Smooth muscle cell (in vitro differentiated cells): ENCODE data around the gene APCDD1. TPM values are rescaled to one million over a fixed set of nuclear protein-coding genes. Genes with fewer than 3 reads are reported as not detected.

ENCODE experiments used
- DNase-seq: peaks from one replicate; lab custom pipeline; 2025; ENCODE audit not compliant: unreplicated experiment; lab: John Stamatoyannopoulos, UW
- H2AFZ ChIP-seq: fragments of 200-600 bp; sonication (generic); 2 replicates; pipeline ENCODE4 v1.6.0; 2016; ENCODE audit warnings: antibody characterized with exemption, low read depth, mild to moderate bottlenecking
- H3F3A ChIP-seq: fragments of 200-600 bp; sonication (generic); 2 replicates; pipeline ENCODE4 v1.6.0; 2017; ENCODE audit warnings: antibody characterized with exemption, low read depth
- H3K27ac ChIP-seq: fragments of 200-600 bp; sonication (generic); 2 replicates; pipeline ENCODE4 v1.5.1; 2016; ENCODE audit warnings: low read depth, mild to moderate bottlenecking
- H3K27me3 ChIP-seq: fragments of 200-600 bp; sonication (generic); 2 replicates; pipeline ENCODE4 v1.6.1; 2016; ENCODE audit warnings: low read depth, mild to moderate bottlenecking
- H3K36me3 ChIP-seq: fragments of 200-600 bp; sonication (generic); 2 replicates; pipeline ENCODE4 v1.5.1; 2016; ENCODE audit warnings: low read depth
- H3K4me1 ChIP-seq: fragments of 200-600 bp; sonication (generic); 2 replicates; pipeline ENCODE4 v1.5.1; 2016; ENCODE audit warnings: low read depth
- H3K4me2 ChIP-seq: fragments of 200-600 bp; sonication (generic); 2 replicates; pipeline ENCODE4 v1.6.0; 2016; ENCODE audit warnings: mild to moderate bottlenecking
- H3K4me3 ChIP-seq: fragments of 200-600 bp; sonication (generic); 2 replicates; pipeline ENCODE4 v1.5.1; 2016; ENCODE audit warnings: mild to moderate bottlenecking
- H3K79me2 ChIP-seq: fragments of 200-600 bp; sonication (generic); 2 replicates; pipeline ENCODE4 v1.6.0; 2016; ENCODE audit warnings: low read depth, mild to moderate bottlenecking
- H3K9ac ChIP-seq: fragments of 200-600 bp; sonication (generic); 2 replicates; pipeline ENCODE4 v1.6.0; 2016; ENCODE audit warnings: low read depth
- H3K9me3 ChIP-seq: fragments of 200-600 bp; sonication (generic); replicated peaks from 2 replicates; pipeline ENCODE4 v1.5.1; 2016; ENCODE audit warnings: low read depth
- H4K20me1 ChIP-seq: fragments of 200-600 bp; sonication (generic); 2 replicates; pipeline ENCODE4 v1.6.0; 2016; ENCODE audit warnings: low read depth
- CTCF ChIP-seq: fragments of 200-600 bp; sonication (generic); IDR thresholded peaks from 2 replicates; pipeline ENCODE4 v1.5.1; 2017; ENCODE audit warnings: borderline replicate concordance, mild to moderate bottlenecking, antibody characterized with exemption; ENCODE audit not compliant: insufficient read depth, poor library complexity, severe bottlenecking
- WGBS: methylation state at CpG from one replicate; pipeline ENCODE4 v1.1.7; 2016; ENCODE audit warnings: low lambda C conversion rate; 5-methylcytosine and 5-hydroxymethylcytosine counted together
- polyA plus RNA-seq: library from polyadenylated mRNA; unstranded; fragments of >200 nt; fragmentation: Nextera tagmentation; extraction: Ambion mirVana; gene quantifications from 2 replicates; pipeline ENCODE4 v1.2.1, GENCODE V29; 2016
- total RNA-seq: library from RNA; depleted of rRNA; stranded (reverse); fragments of >200 nt; gene quantifications from 2 replicates; pipeline ENCODE4 v1.2.3, GENCODE V29; 2014

APCDD1 gene
- total and polyA plus RNA-seq, 2 experiments from 2014 or later: 17.3 to 23.1 TPM

GRCh38 chr18:10442551-10442971 is 11.9 kb upstream of the APCDD1 start:
- Histone ChIP-seq H3K9me3 (no peaks in the 10 kb centered on the region), H4K20me1 (no peaks in the 10 kb centered on the region), H3K27me3 (no peaks in the 10 kb centered on the region), H3K27ac (no peak overlapping the region), H3K9ac (no peak overlapping the region), H2AFZ (peak overlapping the region; percentile 28), H3K4me1 (no peaks in the 10 kb centered on the region), H3K36me3 (no peaks in the 10 kb centered on the region), H3F3A (no peaks in the 10 kb centered on the region), H3K4me2 (peak overlapping the region; percentile 28), H3K4me3 (no peak overlapping the region), H3K79me2 (no peaks in the 10 kb centered on the region)
- DNase-seq: no peak
- peak; percentile 25 for TF ChIP-seq CTCF
- WGBS: 24% methylated on average over 4 of the region's 4 CpGs

- TF ChIP-seq CTCF: no peak
- H3K27ac ChIP-seq: no peak overlapping the region
- no peaks in the 10 kb centered on the region for H3K9me3 ChIP-seq
- DNase-seq: no peak
- H3K4me1 ChIP-seq: no peaks in the 10 kb centered on the region
- WGBS: 97% methylated on average over 1 of the region's 1 CpG
- no peak overlapping the region for H3K9ac ChIP-seq
- H2AFZ ChIP-seq: peak overlapping the region; percentile 28
- no peaks in the 10 kb centered on the region for H4K20me1 ChIP-seq
- no peaks in the 10 kb centered on the region for H3K36me3 ChIP-seq
- no peaks in the 10 kb centered on the region for H3K27me3 ChIP-seq
- no peak overlapping the region for H3K4me3 ChIP-seq
- no peak overlapping the region for H3K4me2 ChIP-seq
- H3F3A ChIP-seq: no peaks in the 10 kb centered on the region
- no peaks in the 10 kb centered on the region for H3K79me2 ChIP-seq
Measured at GRCh38 chr18:10443001-10443400, 11.4 kb upstream of the APCDD1 start.

- WGBS: 59% methylated on average over 9 of the region's 9 CpGs
- Histone ChIP-seq H3K4me2 (no peak overlapping the region), H3K4me1 (no peaks in the 10 kb centered on the region), H4K20me1 (no peaks in the 10 kb centered on the region), H3K27ac (no peak overlapping the region), H3F3A (no peaks in the 10 kb centered on the region), H3K36me3 (no peaks in the 10 kb centered on the region), H3K9me3 (no peaks in the 10 kb centered on the region), H3K4me3 (no peak overlapping the region), H3K27me3 (no peaks in the 10 kb centered on the region), H2AFZ (no peak overlapping the region), H3K79me2 (no peaks in the 10 kb centered on the region), H3K9ac (no peak overlapping the region)
- no peak for DNase-seq
- TF ChIP-seq CTCF: no peak
Measured at GRCh38 chr18:10444314-10445006, 10.0 kb upstream of the APCDD1 start.

- 93% methylated on average over 2 of the region's 2 CpGs for WGBS
- Histone ChIP-seq H3K79me2 (no peaks in the 10 kb centered on the region), H2AFZ (no peak overlapping the region), H3K27me3 (no peaks in the 10 kb centered on the region), H3K4me3 (no peak overlapping the region), H3K27ac (no peak overlapping the region), H3K4me1 (no peaks in the 10 kb centered on the region), H3K4me2 (no peak overlapping the region), H3F3A (peaks cover 27% of the 10 kb centered on the region), H3K36me3 (no peaks in the 10 kb centered on the region), H4K20me1 (no peaks in the 10 kb centered on the region), H3K9me3 (no peaks in the 10 kb centered on the region), H3K9ac (no peak overlapping the region)
- no peak for TF ChIP-seq CTCF
- no peak for DNase-seq
Measured at GRCh38 chr18:10449396-10449795, 5.0 kb upstream of the APCDD1 start.
